HepG2 (cell line): ENCODE measurements around the gene IMPACT. TPM values are rescaled to one million over a fixed set of nuclear protein-coding genes. Genes with fewer than 3 reads are reported as not detected.

Experiments used
- ATAC-seq: fragments of 200-7000 bp; cut with Tn5 transposase; 3 replicates; pipeline ENCODE4 v1.9.1; 2020; ENCODE audit warnings: mild to moderate bottlenecking, moderate library complexity
- BruUV-seq: library from RNA; stranded (reverse); fragments of 400-500 nt; replicated peaks from 2 replicates; lab custom pipeline; 2021; lab: Mats Ljungman, UMichigan
- CTCF ChIA-PET: fragments of 300-600 bp; formaldehyde crosslinking; extraction: SDS; loops from one replicate; lab custom pipeline; 2021; ENCODE audit warnings: low total read pairs, inconsistent platforms, low intra/inter-chr PET ratio; lab: Yijun Ruan, JAX
- POLR2A ChIA-PET: fragments of 350-600 bp; sonication (Branson Sonifier 250); formaldehyde crosslinking; loops from one replicate; lab custom pipeline; 2020; ENCODE audit warnings: antibody characterized with exemption, inconsistent platforms; lab: Yijun Ruan, JAX
- DNase-seq: peaks from one replicate; pipeline ENCODE4 v3.0.0-alpha.2; 2015; ENCODE audit warnings: low spot score
- FAIRE-seq: peaks from 3 replicates; lab custom pipeline; 2011; peaks lifted over from hg19 to GRCh38; lab: Jason Lieb, UNC
- H2AFZ ChIP-seq: one replicate; pipeline ENCODE4 v1.6.1; 2011; ENCODE audit warnings: low read length, inconsistent platforms
- H3K27ac ChIP-seq: fragments of 300-600 bp; 3 replicates; pipeline ENCODE4 v1.8.0; 2011; ENCODE audit warnings: mixed run types, mild to moderate bottlenecking, mixed read lengths, low read length, inconsistent platforms; ENCODE audit not compliant: insufficient read depth; ENCODE audit errors: extremely low read length
- H3K27me3 ChIP-seq, 2 experiments: fragments of 200-600 bp in 1 of 2; 2 replicates in 1 of 2; 3 replicates in 1 of 2; pipeline versions ENCODE4 v1.6.0 to v1.8.0; 2011; ENCODE audit warnings: low read length in 2 of 2, mild to moderate bottlenecking in 2 of 2, moderate library complexity in 2 of 2, inconsistent platforms in 1 of 2; ENCODE audit not compliant: insufficient read depth in 2 of 2, control insufficient read depth in 1 of 2
- H3K36me3 ChIP-seq, 2 experiments: fragments of 200-600 bp in 1 of 2; replicated peaks in 1 of 2; 2 replicates in 1 of 2; 3 replicates in 1 of 2; pipeline versions ENCODE4 v1.5.1 to v1.8.0; 2011; ENCODE audit warnings: low read length in 2 of 2, inconsistent platforms in 1 of 2; ENCODE audit not compliant: insufficient read depth in 2 of 2, control insufficient read depth in 1 of 2
- H3K4me1 ChIP-seq: 2 replicates; pipeline ENCODE4 v1.5.1; 2012; ENCODE audit warnings: low read length, inconsistent platforms; ENCODE audit not compliant: insufficient read depth
- H3K4me2 ChIP-seq: 2 replicates; pipeline ENCODE4 v1.6.0; 2011; ENCODE audit warnings: low read depth, low read length, inconsistent platforms
- H3K4me3 ChIP-seq, 3 experiments: fragments of 200-600 bp in 1 of 3; sonication (generic), shearing (Covaris generic) in 1 of 3; replicated peaks in 1 of 3; 2 replicates each; pipeline ENCODE4 v1.5.1; 2011 to 2016; ENCODE audit warnings: low read length in 3 of 3, inconsistent platforms in 2 of 3, low read depth in 2 of 3, mild to moderate bottlenecking in 2 of 3, control low read depth in 1 of 3, mixed read lengths in 1 of 3; ENCODE audit not compliant: insufficient read depth in 1 of 3
- H3K79me2 ChIP-seq: one replicate; pipeline ENCODE4 v1.6.1; 2011; ENCODE audit warnings: low read length, inconsistent platforms; ENCODE audit not compliant: insufficient read depth
- H3K9ac ChIP-seq: 2 replicates; pipeline ENCODE4 v1.6.0; 2011; ENCODE audit warnings: mild to moderate bottlenecking, low read depth, low read length, inconsistent platforms; ENCODE audit not compliant: insufficient read depth
- H3K9me3 ChIP-seq: 2 replicates; pipeline ENCODE4 v1.5.1; 2012; ENCODE audit warnings: mild to moderate bottlenecking, low read length
- H4K20me1 ChIP-seq: 2 replicates; pipeline ENCODE4 v1.6.0; 2011; ENCODE audit warnings: inconsistent platforms, mild to moderate bottlenecking, low read length, moderate library complexity; ENCODE audit not compliant: insufficient read depth
- MLX ChIP-seq: IDR thresholded peaks from 2 replicates; pipeline ENCODE4 v1.6.1; 2016
- PHF21A ChIP-seq: sonication (generic); formaldehyde crosslinking; IDR thresholded peaks from 2 replicates; pipeline ENCODE4 v1.5.0; 2020; ENCODE audit warnings: mild to moderate bottlenecking, missing genetic modification reagents
- SAP130 ChIP-seq: IDR thresholded peaks from 2 replicates; pipeline ENCODE4 v1.6.1; 2016; ENCODE audit warnings: low read depth
- TMF1 ChIP-seq: sonication (generic); formaldehyde crosslinking; IDR thresholded peaks from 2 replicates; pipeline ENCODE4 v1.8.1; 2022; ENCODE audit warnings: low read depth, missing genetic modification reagents
- ZNF430 ChIP-seq: sonication (generic); formaldehyde crosslinking; IDR thresholded peaks from 2 replicates; pipeline ENCODE4 v1.9.0; 2021; ENCODE audit warnings: mild to moderate bottlenecking, missing genetic modification reagents
- WGBS: methylation state at CpG from one replicate; pipeline ENCODE4 v1.1.6; 2017; ENCODE audit warnings: low lambda C conversion rate; 5-methylcytosine and 5-hydroxymethylcytosine counted together
- in situ Hi-C: cut with HindIII; loops from 2 replicates; pipeline ENCODE4 v1.10.0; 2017; ENCODE audit warnings: low pct_unique_long_range_greater_than_20kb; ENCODE audit not compliant: extremely low pct_ligation_motif_present
- intact Hi-C: fragments of 100-400 bp; cut with micrococcal nuclease; formaldehyde crosslinking; loops from one replicate; pipeline ENCODE4 v1.10.0; 2022; ENCODE audit not compliant: unreplicated experiment
- polyA plus RNA-seq, 8 experiments: library from polyadenylated mRNA; depleted of rRNA in 3 of 8; stranded (reverse) in 7 of 8; unstranded in 1 of 8; fragments of >200 nt; fragmentation: Illumina TruSeq in 4 of 8; extraction: Trizol in 4 of 8; gene quantifications; 2 replicates each; pipeline versions ENCODE4 v1.2.1 to v1.2.3, GENCODE V29; 2011 to 2016; ENCODE audit warnings: low read depth in 4 of 8, missing spikeins in 1 of 8, mixed read lengths in 1 of 8; ENCODE audit not compliant: insufficient read depth in 1 of 8
- total RNA-seq, 5 experiments: library from RNA; depleted of rRNA; stranded (reverse); fragments of >200 nt; fragmentation: Illumina TruSeq; extraction: Trizol; gene quantifications; 2 replicates each; pipeline ENCODE4 v1.2.3, GENCODE V29; 2016; ENCODE audit warnings: low read depth in 1 of 5
- TF ChIP-seq, protein P1 (sequence below): sonication (generic); formaldehyde crosslinking; IDR thresholded peaks from 2 replicates; pipeline ENCODE4 v1.4.0; 2020; ENCODE audit warnings: missing genetic modification reagents, borderline replicate concordance

IMPACT gene
- total and polyA plus RNA-seq, 2 of the 13 experiments (the other 11 are each of a cell fraction or from before 2014, with no cell fraction given) = 5.0 to 7.7 TPM

- TF ChIP-seq, protein P1, sequence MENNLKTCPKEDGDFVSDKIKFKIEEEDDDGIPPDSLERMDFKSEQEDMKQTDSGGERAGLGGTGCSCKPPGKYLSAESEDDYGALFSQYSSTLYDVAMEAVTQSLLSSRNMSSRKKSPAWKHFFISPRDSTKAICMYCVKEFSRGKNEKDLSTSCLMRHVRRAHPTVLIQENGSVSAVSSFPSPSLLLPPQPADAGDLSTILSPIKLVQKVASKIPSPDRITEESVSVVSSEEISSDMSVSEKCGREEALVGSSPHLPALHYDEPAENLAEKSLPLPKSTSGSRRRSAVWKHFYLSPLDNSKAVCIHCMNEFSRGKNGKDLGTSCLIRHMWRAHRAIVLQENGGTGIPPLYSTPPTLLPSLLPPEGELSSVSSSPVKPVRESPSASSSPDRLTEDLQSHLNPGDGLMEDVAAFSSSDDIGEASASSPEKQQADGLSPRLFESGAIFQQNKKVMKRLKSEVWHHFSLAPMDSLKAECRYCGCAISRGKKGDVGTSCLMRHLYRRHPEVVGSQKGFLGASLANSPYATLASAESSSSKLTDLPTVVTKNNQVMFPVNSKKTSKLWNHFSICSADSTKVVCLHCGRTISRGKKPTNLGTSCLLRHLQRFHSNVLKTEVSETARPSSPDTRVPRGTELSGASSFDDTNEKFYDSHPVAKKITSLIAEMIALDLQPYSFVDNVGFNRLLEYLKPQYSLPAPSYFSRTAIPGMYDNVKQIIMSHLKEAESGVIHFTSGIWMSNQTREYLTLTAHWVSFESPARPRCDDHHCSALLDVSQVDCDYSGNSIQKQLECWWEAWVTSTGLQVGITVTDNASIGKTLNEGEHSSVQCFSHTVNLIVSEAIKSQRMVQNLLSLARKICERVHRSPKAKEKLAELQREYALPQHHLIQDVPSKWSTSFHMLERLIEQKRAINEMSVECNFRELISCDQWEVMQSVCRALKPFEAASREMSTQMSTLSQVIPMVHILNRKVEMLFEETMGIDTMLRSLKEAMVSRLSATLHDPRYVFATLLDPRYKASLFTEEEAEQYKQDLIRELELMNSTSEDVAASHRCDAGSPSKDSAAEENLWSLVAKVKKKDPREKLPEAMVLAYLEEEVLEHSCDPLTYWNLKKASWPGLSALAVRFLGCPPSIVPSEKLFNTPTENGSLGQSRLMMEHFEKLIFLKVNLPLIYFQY = no peak
- TF ChIP-seq, all 625 proteins: peak for 0
Measured at GRCh38 chr18:24461996-24462395, 35.5 kb downstream of the IMPACT start (continued).

DNA sequence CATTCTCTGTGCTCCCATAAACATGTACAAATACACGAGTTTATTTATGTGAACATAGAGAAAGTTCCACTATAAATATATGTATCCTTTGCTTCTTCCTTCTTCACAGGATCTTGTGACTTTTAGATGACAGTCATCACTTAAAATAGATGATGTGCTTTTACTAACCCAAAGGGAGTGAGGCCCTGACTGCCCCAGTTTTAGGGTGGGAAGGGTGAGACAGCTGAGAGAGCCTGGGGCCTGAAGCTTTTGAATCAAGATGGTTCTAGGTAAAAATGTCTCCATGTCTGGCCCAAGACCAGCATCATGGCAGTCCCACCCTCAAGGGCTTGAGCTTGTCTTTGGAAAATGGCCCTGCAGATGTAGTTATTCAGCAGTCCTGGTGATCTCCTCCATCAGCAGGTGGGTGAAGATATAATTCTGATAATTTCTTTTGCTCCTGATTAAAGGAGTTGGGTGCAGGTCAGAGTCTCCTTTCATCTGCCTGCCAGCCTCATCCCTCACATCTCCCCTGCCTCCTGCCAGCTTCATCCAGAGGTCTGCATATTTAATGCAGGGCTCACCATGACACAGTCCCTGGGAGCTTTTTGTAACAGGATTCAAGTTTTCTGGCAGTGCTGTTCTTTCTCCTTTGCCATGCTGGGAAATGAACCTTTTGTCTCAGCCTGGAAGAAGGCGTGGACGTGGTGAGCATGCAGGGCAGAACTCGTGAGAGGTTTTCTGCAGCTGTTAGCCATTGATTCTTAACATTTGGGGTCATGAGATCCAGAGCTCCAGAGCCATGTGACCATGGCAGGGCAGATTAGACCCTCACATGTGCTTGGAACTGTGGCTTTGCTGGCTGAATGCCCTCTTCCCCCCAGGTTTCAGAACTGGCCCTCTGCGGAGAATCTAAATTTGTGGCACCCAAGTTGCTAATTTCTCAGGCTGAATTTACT lies 36.6 kb downstream of the IMPACT start:
- FAIRE-seq (no peak), DNase-seq (no peak), ATAC-seq (no peak)
- no TSS peak for BruUV-seq
- 31% methylated on average over 5 of the region's 5 CpGs for WGBS
- no peak overlapping the region for H3K4me2 ChIP-seq
- no peaks in the 10 kb centered on the region for H3K9me3 ChIP-seq
- intact Hi-C loops (no loop called here), in situ Hi-C loops (no loop called here)
- H3K4me1 ChIP-seq = no peaks in the 10 kb centered on the region
- no peak overlapping the region for H3K4me3 ChIP-seq
- H3K36me3 ChIP-seq = no peaks in the 10 kb centered on the region
- no peaks in the 10 kb centered on the region for H4K20me1 ChIP-seq
- ChIA-PET POLR2A (no interaction called here), CTCF (no interaction called here)
- H3K79me2 ChIP-seq = no peaks in the 10 kb centered on the region
- no peak overlapping the region for H2AFZ ChIP-seq
- no peak overlapping the region for H3K9ac ChIP-seq
- H3K27ac ChIP-seq = no peak overlapping the region
- TF ChIP-seq PHF21A (CRISPR knock-in tag) (no peak), SAP130 (CRISPR knock-in tag) (no peak), ZNF430 (CRISPR knock-in tag) (no peak), TMF1 (CRISPR knock-in tag) (no peak), MLX (CRISPR knock-in tag) (no peak)
- H3K27me3 ChIP-seq = no peaks in the 10 kb centered on the region
